Adipocyte (in vitro differentiated cells): ENCODE data around the gene SEMA5A.

ENCODE experiments used
- DNase-seq: peaks from one replicate; pipeline ENCODE4 v3.0.0-alpha.2; 2015; ENCODE audit warnings: low read depth
- H3K27me3 ChIP-seq: replicated peaks from 2 replicates; pipeline ENCODE4 v1.7.0; 2013; ENCODE audit warnings: mild to moderate bottlenecking, low read length, moderate library complexity; ENCODE audit not compliant: control insufficient read depth, insufficient read depth
- H3K36me3 ChIP-seq: 2 replicates; pipeline ENCODE4 v1.7.0; 2013; ENCODE audit warnings: low read length, mild to moderate bottlenecking, moderate library complexity; ENCODE audit not compliant: control insufficient read depth, insufficient read depth, severe bottlenecking
- H3K4me1 ChIP-seq: 2 replicates; pipeline ENCODE4 v1.7.0; 2013; ENCODE audit warnings: mild to moderate bottlenecking, low read length, moderate library complexity; ENCODE audit not compliant: control insufficient read depth, insufficient read depth
- H3K4me3 ChIP-seq: 2 replicates; pipeline ENCODE4 v1.7.0; 2013; ENCODE audit warnings: mild to moderate bottlenecking, low read length, moderate library complexity
- H3K9ac ChIP-seq: 2 replicates; pipeline ENCODE4 v1.7.0; 2013; ENCODE audit warnings: mild to moderate bottlenecking, low read length, moderate library complexity
- H3K9me3 ChIP-seq: 2 replicates; pipeline ENCODE4 v1.7.0; 2013; ENCODE audit warnings: mild to moderate bottlenecking, low read length, moderate library complexity; ENCODE audit not compliant: control insufficient read depth

Gene SEMA5A

GRCh38 chr5:9314558-9314957 is 231.3 kb downstream of the SEMA5A start:
- DNase-seq = no peak
- no peaks in the 10 kb centered on the region for H3K9me3 ChIP-seq
- H3K4me3 ChIP-seq = no peak overlapping the region
- no peak overlapping the region for H3K9ac ChIP-seq
- H3K4me1 ChIP-seq = no peaks in the 10 kb centered on the region
- no peaks in the 10 kb centered on the region for H3K27me3 ChIP-seq
- no peaks in the 10 kb centered on the region for H3K36me3 ChIP-seq

- Histone ChIP-seq H3K4me1 (no peaks in the 10 kb centered on the region), H3K9me3 (no peaks in the 10 kb centered on the region), H3K9ac (no peak overlapping the region), H3K36me3 (no peaks in the 10 kb centered on the region), H3K27me3 (no peaks in the 10 kb centered on the region), H3K4me3 (no peak overlapping the region)
- DNase-seq = no peak
These were observed 232.1 kb downstream of the SEMA5A start for GRCh38 chr5:9313751-9314150.

- Histone ChIP-seq H3K27me3 (no peaks in the 10 kb centered on the region), H3K4me1 (no peaks in the 10 kb centered on the region), H3K9ac (no peak overlapping the region), H3K36me3 (no peaks in the 10 kb centered on the region), H3K4me3 (no peak overlapping the region), H3K9me3 (no peaks in the 10 kb centered on the region)
- no peak for DNase-seq
These were observed 238.7 kb downstream of the SEMA5A start for GRCh38 chr5:9307150-9307549.

GRCh38 chr5:9302218-9302617 is 243.7 kb downstream of the SEMA5A start:
- H3K36me3 ChIP-seq = no peaks in the 10 kb centered on the region
- no peak overlapping the region for H3K9ac ChIP-seq
- no peak for DNase-seq
- no peak overlapping the region for H3K4me3 ChIP-seq
- H3K9me3 ChIP-seq = no peaks in the 10 kb centered on the region
- H3K27me3 ChIP-seq = no peaks in the 10 kb centered on the region
- peaks cover 9% of the 10 kb centered on the region for H3K4me1 ChIP-seq

- Histone ChIP-seq H3K36me3 (no peaks in the 10 kb centered on the region), H3K27me3 (no peaks in the 10 kb centered on the region), H3K9ac (no peak overlapping the region), H3K4me1 (peaks cover 9% of the 10 kb centered on the region), H3K4me3 (no peak overlapping the region), H3K9me3 (no peaks in the 10 kb centered on the region)
- DNase-seq = no peak
These were observed 244.7 kb downstream of the SEMA5A start for GRCh38 chr5:9301200-9301599.

- no peak overlapping the region for H3K4me3 ChIP-seq
- H3K9me3 ChIP-seq = no peaks in the 10 kb centered on the region
- peaks cover 9% of the 10 kb centered on the region for H3K4me1 ChIP-seq
- no peaks in the 10 kb centered on the region for H3K36me3 ChIP-seq
- H3K27me3 ChIP-seq = no peaks in the 10 kb centered on the region
- DNase-seq = no peak
- H3K9ac ChIP-seq = no peak overlapping the region
These were observed 248.7 kb downstream of the SEMA5A start for GRCh38 chr5:9297134-9297533.

GRCh38 chr5:9295466-9295801 is 250.4 kb downstream of the SEMA5A start:
- no peak overlapping the region for H3K4me3 ChIP-seq
- no peak for DNase-seq
- H3K9me3 ChIP-seq = no peaks in the 10 kb centered on the region
- H3K27me3 ChIP-seq = no peaks in the 10 kb centered on the region
- no peak overlapping the region for H3K9ac ChIP-seq
- H3K36me3 ChIP-seq = no peaks in the 10 kb centered on the region
- H3K4me1 ChIP-seq = no peaks in the 10 kb centered on the region

GRCh38 chr5:9294793-9295465 is 250.9 kb downstream of the SEMA5A start:
- DNase-seq = no peak
- H3K4me3 ChIP-seq = no peak overlapping the region
- no peaks in the 10 kb centered on the region for H3K4me1 ChIP-seq
- no peak overlapping the region for H3K9ac ChIP-seq
- H3K36me3 ChIP-seq = no peaks in the 10 kb centered on the region
- no peaks in the 10 kb centered on the region for H3K27me3 ChIP-seq
- no peaks in the 10 kb centered on the region for H3K9me3 ChIP-seq

GRCh38 chr5:9288234-9288633 is 257.6 kb downstream of the SEMA5A start:
- no peaks in the 10 kb centered on the region for H3K36me3 ChIP-seq
- H3K4me3 ChIP-seq = no peak overlapping the region
- H3K27me3 ChIP-seq = no peaks in the 10 kb centered on the region
- DNase-seq = no peak
- H3K9me3 ChIP-seq = no peaks in the 10 kb centered on the region
- no peak overlapping the region for H3K9ac ChIP-seq
- peaks cover 20% of the 10 kb centered on the region for H3K4me1 ChIP-seq

- DNase-seq = peak; percentile 77
- Histone ChIP-seq H3K27me3 (no peaks in the 10 kb centered on the region), H3K4me3 (peak overlapping the region; percentile 62), H3K9me3 (no peaks in the 10 kb centered on the region), H3K9ac (peak overlapping the region; percentile 40), H3K4me1 (peaks cover 24% of the 10 kb centered on the region), H3K36me3 (no peaks in the 10 kb centered on the region)
These were observed 261.0 kb downstream of the SEMA5A start for GRCh38 chr5:9284781-9285307.

GRCh38 chr5:9284272-9284671 is 261.6 kb downstream of the SEMA5A start:
- DNase-seq = peak; percentile 49
- H3K9ac ChIP-seq = peak overlapping the region; percentile 40
- peak overlapping the region; percentile 62 for H3K4me3 ChIP-seq
- H3K9me3 ChIP-seq = no peaks in the 10 kb centered on the region
- no peaks in the 10 kb centered on the region for H3K27me3 ChIP-seq
- H3K36me3 ChIP-seq = no peaks in the 10 kb centered on the region
- peaks cover 24% of the 10 kb centered on the region for H3K4me1 ChIP-seq

- Histone ChIP-seq H3K4me1 (peaks cover 24% of the 10 kb centered on the region), H3K9me3 (no peaks in the 10 kb centered on the region), H3K36me3 (no peaks in the 10 kb centered on the region), H3K27me3 (no peaks in the 10 kb centered on the region), H3K9ac (no peak overlapping the region), H3K4me3 (no peak overlapping the region)
- no peak for DNase-seq
These were observed 262.4 kb downstream of the SEMA5A start for GRCh38 chr5:9283473-9283872.
